SHP77 (cell line): ENCODE results near the gene TRABD.
"Not testable (repeated sequence)": the region's sequence is repeated elsewhere in the genome, so short reads cannot be mapped to it uniquely, and the experiment has no call there.

Source experiments
- DNase-seq, 2 experiments: peaks; one replicate each; lab custom pipeline; 2025; lab: John Stamatoyannopoulos, UW

Gene TRABD

GRCh38 chr22:50151571-50152537, 33.9 kb upstream of the TRABD start:
- DNase-seq, result no peak

GRCh38 chr22:50153056-50153755, 32.5 kb upstream of the TRABD start:
- no peak for DNase-seq

- no peak for DNase-seq
These were observed 32.0 kb upstream of the TRABD start for GRCh38 chr22:50153756-50154140.

GRCh38 chr22:50157709-50158375, 27.9 kb upstream of the TRABD start:
- peak in 1 of 2 experiments; percentile 23 for DNase-seq

GRCh38 chr22:50160947-50161346, 24.8 kb upstream of the TRABD start:
- DNase-seq, result no peak

- no peak for DNase-seq
These were observed 24.0 kb upstream of the TRABD start for GRCh38 chr22:50161508-50162390.

GRCh38 chr22:50162391-50162956, 23.2 kb upstream of the TRABD start:
- DNase-seq, result no peak

- no peak for DNase-seq
These were observed 20.1 kb upstream of the TRABD start for GRCh38 chr22:50165436-50166123.

- no peak for DNase-seq
These were observed 17.8 kb upstream of the TRABD start for GRCh38 chr22:50167689-50168489.

- not testable (repeated sequence) for DNase-seq
These were observed 17.1 kb upstream of the TRABD start for GRCh38 chr22:50168490-50169180.

- DNase-seq, result no peak
These were observed 16.4 kb upstream of the TRABD start for GRCh38 chr22:50169181-50169759.

- DNase-seq, result peak in 1 of 2 experiments; percentile 35
These were observed 15.9 kb upstream of the TRABD start for GRCh38 chr22:50169774-50170341.

- no peak for DNase-seq
These were observed 15.0 kb upstream of the TRABD start, which contains the start of gene PANX2 for GRCh38 chr22:50170453-50171318. PANX2 (plus strand) TSS chr22:50170731; CDS start chr22:50170731, 0 bp downstream.

- no peak for DNase-seq
These were observed 14.3 kb upstream of the TRABD start for GRCh38 chr22:50171319-50171964.

GRCh38 chr22:50171965-50172421, 13.7 kb upstream of the TRABD start:
- no peak for DNase-seq

- no peak for DNase-seq
These were observed 12.3 kb upstream of the TRABD start for GRCh38 chr22:50173311-50173982.
